WI38 (cell line): ENCODE results near the gene UBAC2.

ENCODE experiments used
- H3K4me3 ChIP-seq: 2 replicates; pipeline ENCODE4 v1.5.1; 2011; ENCODE audit warnings: low read depth, mild to moderate bottlenecking, control low read depth, low read length
- TF ChIP-seq, protein P1 (sequence below): IDR thresholded peaks from 2 replicates; pipeline ENCODE4 v1.5.1; 2012; ENCODE audit warnings: low read depth, mild to moderate bottlenecking, control low read depth, low read length

The UBAC2 gene

DNA sequence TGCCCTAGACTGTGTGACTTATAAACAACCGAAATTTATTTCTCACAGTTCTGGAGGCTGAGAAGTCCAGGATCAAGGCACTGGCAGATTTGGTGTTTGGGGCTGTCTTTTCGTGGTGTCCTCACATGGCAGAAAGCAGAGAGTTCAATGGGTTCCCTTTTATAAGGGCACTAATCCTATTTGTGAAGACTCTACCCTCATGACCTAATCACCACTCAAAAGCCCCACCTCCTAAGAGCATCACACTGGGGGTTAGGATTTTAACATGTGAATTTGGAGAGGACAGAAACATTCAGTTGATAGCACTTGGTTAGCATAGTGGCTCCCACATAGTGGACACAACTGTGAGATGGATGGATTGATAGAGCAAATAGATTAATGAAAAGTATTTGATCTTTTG lies 79.0 kb downstream of the UBAC2 start:
- TF ChIP-seq, protein P1, sequence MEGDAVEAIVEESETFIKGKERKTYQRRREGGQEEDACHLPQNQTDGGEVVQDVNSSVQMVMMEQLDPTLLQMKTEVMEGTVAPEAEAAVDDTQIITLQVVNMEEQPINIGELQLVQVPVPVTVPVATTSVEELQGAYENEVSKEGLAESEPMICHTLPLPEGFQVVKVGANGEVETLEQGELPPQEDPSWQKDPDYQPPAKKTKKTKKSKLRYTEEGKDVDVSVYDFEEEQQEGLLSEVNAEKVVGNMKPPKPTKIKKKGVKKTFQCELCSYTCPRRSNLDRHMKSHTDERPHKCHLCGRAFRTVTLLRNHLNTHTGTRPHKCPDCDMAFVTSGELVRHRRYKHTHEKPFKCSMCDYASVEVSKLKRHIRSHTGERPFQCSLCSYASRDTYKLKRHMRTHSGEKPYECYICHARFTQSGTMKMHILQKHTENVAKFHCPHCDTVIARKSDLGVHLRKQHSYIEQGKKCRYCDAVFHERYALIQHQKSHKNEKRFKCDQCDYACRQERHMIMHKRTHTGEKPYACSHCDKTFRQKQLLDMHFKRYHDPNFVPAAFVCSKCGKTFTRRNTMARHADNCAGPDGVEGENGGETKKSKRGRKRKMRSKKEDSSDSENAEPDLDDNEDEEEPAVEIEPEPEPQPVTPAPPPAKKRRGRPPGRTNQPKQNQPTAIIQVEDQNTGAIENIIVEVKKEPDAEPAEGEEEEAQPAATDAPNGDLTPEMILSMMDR, result no peak
- no peak overlapping the region for H3K4me3 ChIP-seq

- no peak overlapping the region for H3K4me3 ChIP-seq
- TF ChIP-seq, protein P1, result no peak
These were observed 79.5 kb downstream of the UBAC2 start for GRCh38 chr13:99280166-99280565.

DNA sequence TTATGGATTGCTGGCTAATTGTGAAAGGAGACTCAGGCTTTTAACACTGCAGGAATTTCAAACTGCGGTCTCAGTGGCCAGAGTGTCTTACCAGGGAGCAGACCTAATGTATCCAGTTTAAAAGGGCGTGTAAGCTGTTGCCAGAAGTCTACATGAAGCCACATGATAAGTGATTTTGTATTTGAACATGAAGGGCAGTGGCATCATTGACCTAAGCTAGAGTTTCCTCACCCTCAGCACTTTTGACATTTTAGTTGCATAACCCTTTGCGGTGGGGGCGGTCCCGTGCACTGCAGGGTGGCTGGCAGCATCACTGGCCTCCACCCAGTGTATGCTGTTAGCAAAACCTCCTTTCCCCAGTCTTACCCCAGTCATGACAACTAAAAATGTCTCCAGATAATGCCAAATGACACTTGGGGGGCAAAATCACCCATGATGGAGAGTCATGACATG lies 81.2 kb downstream of the UBAC2 start:
- TF ChIP-seq, protein P1, result no peak
- no peak overlapping the region for H3K4me3 ChIP-seq

GRCh38 chr13:99282264-99283231 lies 81.9 kb downstream of the UBAC2 start:
- H3K4me3 ChIP-seq, result no peak overlapping the region

GRCh38 chr13:99285432-99286182 lies 85.0 kb downstream of the UBAC2 start:
- TF ChIP-seq, protein P1, result no peak
- H3K4me3 ChIP-seq, result no peak overlapping the region

More at GRCh38 chr13:99282264-99283231, 81.9 kb downstream of the UBAC2 start:
- TF ChIP-seq, protein P1, result no peak

DNA sequence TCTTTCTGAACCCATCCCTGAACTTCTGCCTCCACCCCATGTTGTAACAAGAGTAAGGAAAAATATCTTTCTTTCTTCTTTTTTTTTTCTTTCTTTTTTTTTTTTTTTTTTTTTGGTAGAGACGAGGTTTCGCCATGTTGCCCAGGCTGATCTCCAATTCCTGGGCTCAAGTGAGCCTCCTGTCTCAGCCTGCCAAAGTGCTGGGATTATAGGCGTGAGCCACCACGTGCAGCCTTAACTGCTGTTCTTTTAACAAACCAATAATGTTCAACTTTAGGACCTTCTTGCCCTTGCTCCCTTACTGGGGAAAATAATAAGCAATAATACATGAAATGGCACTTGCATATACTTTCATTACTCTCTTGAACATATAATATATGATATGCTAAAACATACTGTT lies 86.9 kb downstream of the UBAC2 start:
- TF ChIP-seq, protein P1, result no peak

More for the DNA sequence above, 86.9 kb downstream of the UBAC2 start:
- H3K4me3 ChIP-seq, result no peak overlapping the region
